HG03521 (cell line): Measurements from ENCODE around the gene PHACTR4.
"Not testable (repeated sequence)": the region's sequence is repeated elsewhere in the genome, so short reads cannot be mapped to it uniquely, and the experiment has no call there.

Experiments used
- ATAC-seq: cut with Tn5 transposase; IDR thresholded peaks from one replicate; pipeline ENCODE4 v1.9.1; 2021; ENCODE audit warnings: mild to moderate bottlenecking, moderate library complexity; ENCODE audit not compliant: unreplicated experiment

PHACTR4 gene

GRCh38 chr1:28428012-28428411 is 58.5 kb downstream of the PHACTR4 start:
- no peak for ATAC-seq

DNA sequence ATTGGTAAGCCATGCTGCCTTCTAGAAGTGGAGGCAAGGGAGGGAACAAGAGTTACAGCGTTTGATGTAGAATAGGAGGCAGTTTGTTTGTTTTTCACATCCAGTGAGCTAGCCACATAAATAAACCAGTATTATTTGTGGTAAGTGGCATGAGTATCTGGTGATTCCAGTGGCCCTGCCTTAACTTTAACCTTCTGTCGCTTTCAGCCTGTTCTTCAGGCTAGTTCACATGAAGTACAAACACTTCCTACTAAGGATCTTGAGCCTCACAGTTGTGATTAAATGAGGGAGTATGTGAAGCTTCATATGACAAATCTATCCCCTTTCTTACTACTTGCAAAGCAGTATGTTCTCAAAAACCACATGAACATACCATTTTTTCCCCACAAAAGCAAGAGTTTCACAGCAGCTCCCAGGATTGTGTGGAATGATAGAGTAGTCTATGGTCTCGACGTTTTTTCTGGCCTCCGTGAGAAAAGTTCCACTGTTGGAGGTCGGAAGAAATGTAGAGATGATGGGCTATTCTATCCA is 59.5 kb downstream of the PHACTR4 start:
- no peak for ATAC-seq

- no peak for ATAC-seq
Measured at GRCh38 chr1:28436211-28436769, 66.8 kb downstream of the PHACTR4 start.

GRCh38 chr1:28437264-28437923 is 67.9 kb downstream of the PHACTR4 start:
- no peak for ATAC-seq

GRCh38 chr1:28437924-28438699 is 68.6 kb downstream of the PHACTR4 start:
- ATAC-seq: no peak

- no peak for ATAC-seq
Measured at GRCh38 chr1:28439320-28439719, 69.8 kb downstream of the PHACTR4 start.

DNA sequence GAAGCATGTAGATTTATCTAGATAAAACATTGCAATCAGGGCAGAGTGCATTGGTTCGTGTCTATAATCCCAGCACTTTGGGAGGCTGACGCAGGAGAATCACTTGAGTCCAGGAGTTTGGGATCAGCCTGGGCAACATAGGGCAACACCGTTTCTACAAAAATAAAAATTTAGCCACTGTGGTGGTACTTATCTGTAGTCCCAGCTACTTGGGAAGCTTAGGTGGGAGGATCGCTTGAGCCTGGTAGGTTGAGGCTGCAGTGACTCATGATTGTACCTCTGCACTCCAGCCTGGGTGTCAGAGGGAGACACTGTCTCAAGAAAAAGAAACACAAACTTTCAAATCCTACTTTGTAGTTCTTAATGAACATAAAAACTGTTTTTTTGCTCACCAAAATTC is 72.1 kb downstream of the PHACTR4 start:
- no peak for ATAC-seq

- ATAC-seq: no peak
Measured at GRCh38 chr1:28443550-28443949, 74.0 kb downstream of the PHACTR4 start.

- no peak for ATAC-seq
Measured at GRCh38 chr1:28447679-28448078, 78.1 kb downstream of the PHACTR4 start.

DNA sequence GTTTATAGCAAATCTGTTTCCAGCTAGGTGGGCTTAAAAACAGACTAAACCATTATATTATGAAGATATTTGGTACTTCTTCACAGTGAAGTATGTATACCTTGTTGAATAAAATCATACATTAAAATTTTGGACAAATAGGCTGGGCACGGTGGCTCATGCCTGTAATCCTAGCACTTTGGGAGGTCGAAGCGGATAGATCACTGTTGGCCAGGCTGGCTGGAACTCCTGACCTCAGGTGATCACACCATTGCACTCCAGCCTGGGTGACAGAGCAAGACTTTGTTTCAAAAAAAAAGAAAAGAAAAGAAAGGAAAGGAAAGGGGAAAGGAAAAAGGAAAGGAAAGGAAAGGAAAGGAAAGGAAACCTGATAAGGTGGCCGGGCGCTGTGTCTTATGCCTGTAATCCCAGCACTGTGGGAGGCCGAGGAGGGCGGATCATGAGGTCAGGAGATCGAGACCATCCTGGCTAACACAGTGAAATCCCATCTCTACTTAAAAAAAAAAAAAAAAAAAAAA is 78.6 kb downstream of the PHACTR4 start:
- not testable (repeated sequence) for ATAC-seq

GRCh38 chr1:28449904-28450303 is 80.4 kb downstream of the PHACTR4 start:
- ATAC-seq: no peak

- ATAC-seq: no peak
Measured at GRCh38 chr1:28450561-28450960, 81.0 kb downstream of the PHACTR4 start.

DNA sequence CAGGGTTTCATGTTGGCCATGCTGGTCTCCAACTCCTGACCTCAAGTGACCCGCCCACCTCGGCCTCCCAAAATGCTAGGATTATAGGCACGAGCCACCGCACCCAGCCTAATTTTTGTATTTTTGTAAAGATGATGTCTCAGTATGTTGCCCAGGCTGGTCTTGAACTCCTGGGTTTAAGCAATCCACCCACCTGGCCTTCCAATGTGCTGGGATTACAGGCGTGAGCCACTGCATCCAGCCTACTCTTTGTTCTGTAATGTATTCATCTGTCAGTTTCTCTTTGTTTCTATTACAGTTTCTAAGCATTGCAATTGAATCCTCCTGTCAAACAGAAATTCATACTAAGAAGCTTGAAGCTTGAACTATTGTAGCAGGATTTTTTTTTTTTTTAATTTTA is 81.5 kb downstream of the PHACTR4 start:
- no peak for ATAC-seq

DNA sequence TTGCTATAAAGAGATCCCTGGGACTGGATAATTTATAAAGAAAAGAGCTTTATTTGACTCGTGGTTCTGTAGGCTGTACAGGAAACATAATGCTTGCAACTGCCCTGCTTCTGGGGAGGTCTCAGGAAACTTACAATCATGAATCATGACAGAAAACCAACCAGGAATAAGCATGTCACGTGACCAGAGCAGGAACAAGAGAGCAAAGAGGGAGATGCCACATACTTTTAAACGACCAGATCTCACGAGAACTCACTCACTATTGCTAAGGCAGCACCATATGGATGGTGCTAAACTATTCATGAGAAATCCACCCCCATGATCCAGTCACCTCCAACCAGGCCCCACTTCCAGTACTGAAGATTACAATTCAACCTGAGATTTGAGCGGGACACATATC is 86.5 kb downstream of the PHACTR4 start:
- no peak for ATAC-seq

GRCh38 chr1:28457678-28458077 is 88.1 kb downstream of the PHACTR4 start:
- no peak for ATAC-seq

DNA sequence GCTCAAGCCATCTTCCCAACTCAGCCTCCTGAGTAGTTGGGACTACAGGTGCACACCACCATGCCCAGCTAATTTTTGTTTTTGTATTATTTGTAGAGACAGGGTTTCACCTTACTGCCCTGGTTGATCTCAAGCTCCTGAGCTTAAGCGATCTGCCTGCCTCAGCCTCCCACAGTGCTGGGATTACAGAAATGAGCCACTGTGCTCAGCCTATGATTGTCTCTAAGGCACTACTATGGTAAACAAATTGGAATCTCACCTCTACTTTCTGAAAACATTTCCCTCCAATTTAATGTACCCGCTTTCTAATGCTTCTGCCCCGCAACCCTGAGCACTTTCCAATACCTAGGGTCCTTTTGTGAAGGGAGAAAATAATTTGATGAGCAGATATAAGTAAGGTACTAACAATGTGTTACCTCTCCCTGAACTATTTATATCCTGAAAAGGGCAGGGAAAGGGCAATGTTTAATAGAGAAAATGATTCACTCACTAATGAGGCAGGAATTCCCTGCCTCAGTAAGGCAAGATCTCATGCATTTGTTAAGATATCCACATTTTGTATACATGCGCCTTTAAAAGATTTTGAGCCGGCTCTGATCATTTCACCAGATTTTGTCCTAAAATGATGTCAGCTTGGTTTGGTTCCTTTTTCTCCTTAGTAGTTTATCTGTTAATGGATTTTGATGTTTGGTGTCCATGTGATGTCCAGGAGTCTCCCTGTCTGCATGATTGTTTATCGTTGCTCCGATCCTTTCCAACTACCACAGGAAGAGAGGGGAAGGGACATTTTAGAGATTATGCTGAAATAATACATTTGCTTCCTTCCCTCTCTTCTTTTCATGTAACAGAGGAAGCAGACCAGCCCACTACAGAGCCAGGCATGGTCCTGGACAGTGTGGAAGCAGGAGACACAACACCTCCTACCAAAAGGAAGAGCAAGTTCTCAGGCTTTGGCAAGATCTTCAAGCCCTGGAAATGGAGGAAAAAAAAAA is 89.0 kb downstream of the PHACTR4 start:
- ATAC-seq: no peak

DNA sequence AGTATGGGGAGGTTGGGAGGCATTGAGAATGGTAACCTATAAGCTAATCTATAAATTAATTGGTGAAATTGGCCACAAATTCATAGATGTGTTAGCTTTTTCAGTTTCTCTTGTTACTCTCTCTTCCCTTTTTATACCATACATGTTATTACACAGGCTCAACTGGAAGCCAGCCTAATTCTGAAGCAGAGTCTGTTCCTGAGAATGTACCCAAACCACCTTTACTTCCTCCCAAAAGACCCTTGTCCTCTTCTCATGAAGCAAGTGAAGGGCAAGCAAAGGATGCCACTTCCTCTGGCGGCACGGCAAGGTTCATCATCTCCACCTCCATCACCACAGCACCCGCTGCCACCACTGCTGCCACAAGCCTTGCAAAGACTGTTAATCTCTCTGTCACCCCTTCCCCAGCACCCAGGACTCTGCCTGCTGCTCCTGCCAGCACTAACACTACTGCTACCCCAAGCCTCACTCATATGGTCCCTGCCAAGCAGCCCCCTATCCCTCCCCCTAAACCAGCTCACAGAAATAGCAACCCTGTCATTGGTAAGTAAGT is 96.8 kb downstream of the PHACTR4 start:
- ATAC-seq: no peak

DNA sequence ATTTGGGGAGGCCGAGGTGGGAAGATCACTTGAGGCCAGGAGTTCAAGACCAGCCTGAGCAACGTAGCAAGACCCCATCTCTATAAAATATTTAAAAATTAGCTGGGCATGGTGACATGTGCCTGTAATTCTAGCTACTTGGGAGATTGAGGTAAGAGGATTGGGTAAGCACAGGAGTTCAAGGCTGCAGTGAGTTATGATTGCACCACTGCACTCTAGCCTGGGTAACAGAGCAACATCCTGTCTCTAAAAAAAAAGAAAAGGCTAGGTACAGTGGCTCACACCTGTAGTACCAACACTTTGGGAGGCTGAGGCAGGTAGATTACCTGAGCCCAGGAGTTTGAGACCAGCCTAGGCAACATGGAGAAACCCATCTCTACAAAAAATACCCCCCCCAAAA is 100.6 kb downstream of the PHACTR4 start:
- no peak for ATAC-seq

DNA sequence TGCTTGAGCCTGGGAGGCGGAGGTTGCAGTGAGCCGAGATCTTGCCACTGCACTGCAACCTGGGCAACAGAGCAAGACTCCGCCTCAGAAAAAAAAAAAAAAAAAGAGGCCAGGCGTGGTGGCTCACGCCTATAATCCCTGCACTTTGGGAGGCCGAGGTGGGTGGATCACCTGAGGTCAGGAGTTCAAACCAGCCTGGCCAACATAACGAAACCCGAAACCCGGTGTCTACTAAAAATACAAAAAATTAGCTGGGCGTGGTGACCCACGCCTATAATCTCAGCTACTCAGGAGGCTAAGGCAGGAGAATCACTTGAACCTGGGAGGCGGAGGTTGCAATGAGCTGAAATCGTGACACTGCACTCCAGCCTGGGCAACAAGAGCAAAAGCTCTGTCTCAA is 110.0 kb downstream of the PHACTR4 start:
- not testable (repeated sequence) for ATAC-seq

DNA sequence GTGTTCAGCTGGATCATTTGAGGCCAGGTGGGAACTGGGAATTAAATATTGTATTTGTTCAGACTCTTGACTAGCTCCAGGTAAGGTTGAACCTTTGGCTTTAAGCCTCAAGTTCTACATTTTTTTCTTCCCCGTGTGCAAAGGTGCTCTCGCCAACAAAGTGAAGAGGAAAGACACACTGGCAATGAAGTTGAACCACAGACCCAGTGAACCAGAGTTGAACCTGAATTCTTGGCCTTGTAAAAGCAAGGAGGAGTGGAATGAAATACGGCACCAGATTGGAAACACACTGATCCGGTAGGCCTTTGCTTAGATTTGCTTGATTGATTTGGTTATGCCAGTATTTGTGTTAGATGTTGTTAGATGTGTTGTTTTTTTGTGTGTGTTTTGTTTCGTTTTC is 110.8 kb downstream of the PHACTR4 start:
- ATAC-seq: no peak
